Keratinocyte (primary cell): ENCODE measurements around the gene NME8. TPM values are rescaled to one million over a fixed set of nuclear protein-coding genes. Genes with fewer than 3 reads are reported as not detected.

ENCODE experiments used
- DNase-seq: peaks from one replicate; pipeline ENCODE4 v3.0.0-alpha.2; 2011; ENCODE audit warnings: low read depth, missing footprints, low spot score
- FAIRE-seq: peaks from 2 replicates; lab custom pipeline; 2011; peaks lifted over from hg19 to GRCh38; lab: Jason Lieb, UNC
- H2AFZ ChIP-seq: 2 replicates; pipeline ENCODE4 v1.6.0; 2012; ENCODE audit warnings: low read length, control low read depth, inconsistent platforms; ENCODE audit not compliant: control insufficient read depth
- H3K27ac ChIP-seq: 2 replicates; pipeline ENCODE4 v1.5.1; 2011; ENCODE audit warnings: low read length; ENCODE audit not compliant: control insufficient read depth, insufficient read depth
- H3K27me3 ChIP-seq: 3 replicates; pipeline ENCODE4 v1.6.0; 2011; ENCODE audit warnings: low read length; ENCODE audit not compliant: control insufficient read depth, insufficient read depth; ENCODE audit errors: extremely low read depth
- H3K36me3 ChIP-seq, 2 experiments: 2 replicates in 1 of 2; 3 replicates in 1 of 2; pipeline ENCODE4 v1.5.1; 2011; ENCODE audit warnings: low read length in 2 of 2, mild to moderate bottlenecking in 1 of 2; ENCODE audit not compliant: control insufficient read depth in 2 of 2, insufficient read depth in 2 of 2; ENCODE audit errors: extremely low read depth in 1 of 2
- H3K4me1 ChIP-seq: 3 replicates; pipeline ENCODE4 v1.5.1; 2011; ENCODE audit warnings: low read length; ENCODE audit not compliant: control insufficient read depth, insufficient read depth; ENCODE audit errors: extremely low read depth
- H3K4me2 ChIP-seq: 3 replicates; pipeline ENCODE4 v1.6.0; 2011; ENCODE audit warnings: low read depth, low read length; ENCODE audit not compliant: control insufficient read depth, insufficient read depth; ENCODE audit errors: extremely low read depth
- H3K4me3 ChIP-seq, 3 experiments: fragments of 200-600 bp in 1 of 3; sonication (generic) in 1 of 3; 2 replicates in 2 of 3; 3 replicates in 1 of 3; pipeline ENCODE4 v1.5.1; 2011 to 2016; ENCODE audit warnings: low read length in 3 of 3, mild to moderate bottlenecking in 3 of 3, control low read depth in 2 of 3, inconsistent platforms in 1 of 3, low read depth in 1 of 3, mixed read lengths in 1 of 3, mixed run types in 1 of 3, moderate library complexity in 1 of 3; ENCODE audit not compliant: control insufficient read depth in 2 of 3, insufficient read depth in 2 of 3; ENCODE audit errors: extremely low read depth in 1 of 3
- H3K79me2 ChIP-seq: 2 replicates; pipeline ENCODE4 v1.6.0; 2012; ENCODE audit warnings: low read length; ENCODE audit not compliant: control insufficient read depth, insufficient read depth
- H3K9ac ChIP-seq: 3 replicates; pipeline ENCODE4 v1.6.0; 2011; ENCODE audit warnings: low read length; ENCODE audit not compliant: control insufficient read depth, insufficient read depth; ENCODE audit errors: extremely low read depth
- H3K9me1 ChIP-seq: 3 replicates; pipeline ENCODE4 v1.6.0; 2011; ENCODE audit warnings: low read length; ENCODE audit not compliant: control insufficient read depth, insufficient read depth; ENCODE audit errors: extremely low read depth
- H3K9me3 ChIP-seq: 2 replicates; pipeline ENCODE4 v1.5.1; 2012; ENCODE audit warnings: low read depth, low read length; ENCODE audit not compliant: control insufficient read depth
- H4K20me1 ChIP-seq: 3 replicates; pipeline ENCODE4 v1.6.0; 2011; ENCODE audit warnings: low read length; ENCODE audit not compliant: control insufficient read depth, insufficient read depth; ENCODE audit errors: extremely low read depth
- EZH2 ChIP-seq: IDR thresholded peaks from one replicate; pipeline ENCODE4 v1.6.1; 2012; ENCODE audit warnings: inconsistent platforms, mild to moderate bottlenecking, low read length, moderate library complexity
- dilution Hi-C: fragments of 300-500 bp; cut with MboI; formaldehyde crosslinking; loops from one replicate; pipeline ENCODE4 v1.7.0; 2020; ENCODE audit warnings: low sequenced_read_pairs; ENCODE audit not compliant: extremely low pct_ligation_motif_present
- polyA plus RNA-seq, 5 experiments: library from polyadenylated mRNA; depleted of rRNA in 3 of 5; stranded (reverse) in 3 of 5; stranded (forward) in 1 of 5; unstranded in 1 of 5; fragments of >200 nt; gene quantifications; 1 replicate in 1 of 5; 2 replicates in 3 of 5; 3 replicates in 1 of 5; pipeline versions ENCODE4 v1.2.1 to v1.2.3, GENCODE V29; 2011 to 2012; ENCODE audit warnings: missing spikeins in 2 of 5, low read depth in 1 of 5, low replicate concordance in 1 of 5
- TF ChIP-seq, protein P1 (sequence below), 3 experiments: IDR thresholded peaks in 1 of 3; conservative IDR thresholded peaks in 1 of 3; optimal IDR thresholded peaks in 1 of 3; 2 replicates in 2 of 3; 3 replicates in 1 of 3; pipeline versions ENCODE3 to v1.5.1; 2011; ENCODE audit warnings: low read length in 3 of 3, mild to moderate bottlenecking in 3 of 3, moderate library complexity in 2 of 3, control low read depth in 1 of 3, inconsistent platforms in 1 of 3; ENCODE audit not compliant: insufficient read depth in 2 of 3; ENCODE audit errors: extremely low read depth in 1 of 3

NME8 gene
- polyA plus RNA-seq, 1 donor (not counting 4 experiments of a cell fraction or from before 2014, with no cell fraction given): not detected

DNA sequence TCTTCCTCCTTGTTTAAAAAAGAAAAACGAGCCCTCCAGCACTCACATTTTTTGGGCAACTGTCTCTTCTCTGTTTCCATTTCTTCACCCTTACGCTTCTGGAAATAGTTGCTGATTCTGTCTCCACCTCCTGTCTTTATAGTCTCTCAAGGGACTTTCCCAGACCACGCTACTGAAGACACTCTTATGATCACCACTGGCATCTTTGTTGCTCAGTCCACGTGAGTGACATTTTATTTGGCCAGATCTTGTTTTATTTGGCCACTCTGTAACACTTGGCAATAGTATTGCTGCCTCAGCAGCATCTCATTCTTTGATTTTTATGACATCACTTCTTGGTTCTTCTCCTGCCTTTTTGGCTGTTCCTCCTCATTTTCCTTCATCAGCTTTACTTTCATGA, 21.6 kb upstream of the NME8 start:
- TF ChIP-seq EZH2: no peak
- TF ChIP-seq, protein P1, sequence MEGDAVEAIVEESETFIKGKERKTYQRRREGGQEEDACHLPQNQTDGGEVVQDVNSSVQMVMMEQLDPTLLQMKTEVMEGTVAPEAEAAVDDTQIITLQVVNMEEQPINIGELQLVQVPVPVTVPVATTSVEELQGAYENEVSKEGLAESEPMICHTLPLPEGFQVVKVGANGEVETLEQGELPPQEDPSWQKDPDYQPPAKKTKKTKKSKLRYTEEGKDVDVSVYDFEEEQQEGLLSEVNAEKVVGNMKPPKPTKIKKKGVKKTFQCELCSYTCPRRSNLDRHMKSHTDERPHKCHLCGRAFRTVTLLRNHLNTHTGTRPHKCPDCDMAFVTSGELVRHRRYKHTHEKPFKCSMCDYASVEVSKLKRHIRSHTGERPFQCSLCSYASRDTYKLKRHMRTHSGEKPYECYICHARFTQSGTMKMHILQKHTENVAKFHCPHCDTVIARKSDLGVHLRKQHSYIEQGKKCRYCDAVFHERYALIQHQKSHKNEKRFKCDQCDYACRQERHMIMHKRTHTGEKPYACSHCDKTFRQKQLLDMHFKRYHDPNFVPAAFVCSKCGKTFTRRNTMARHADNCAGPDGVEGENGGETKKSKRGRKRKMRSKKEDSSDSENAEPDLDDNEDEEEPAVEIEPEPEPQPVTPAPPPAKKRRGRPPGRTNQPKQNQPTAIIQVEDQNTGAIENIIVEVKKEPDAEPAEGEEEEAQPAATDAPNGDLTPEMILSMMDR (optimal IDR thresholded peaks at IDR 0.05 in 1 of 3, IDR thresholded peaks at IDR 0.05 in 1 of 3, conservative IDR thresholded peaks at IDR 0.05 in 1 of 3; ENCODE audit: extremely low read depth in 1 of 3, insufficient read depth in 2 of 3, low read length in 3 of 3): no peak
- no peaks in the 10 kb centered on the region for H3K27me3 ChIP-seq
- no peak for FAIRE-seq
- no peak overlapping the region for H3K4me2 ChIP-seq
- no peaks in the 10 kb centered on the region for H3K9me3 ChIP-seq
- H3K4me1 ChIP-seq: no peaks in the 10 kb centered on the region
- no peak overlapping the region for H3K27ac ChIP-seq
- no peak for DNase-seq
- dilution Hi-C loops: no loop called here
- H2AFZ ChIP-seq: no peak overlapping the region
- H3K4me3 ChIP-seq: no peak overlapping the region
- H3K36me3 ChIP-seq: no peaks in the 10 kb centered on the region
- H3K9me1 ChIP-seq: no peaks in the 10 kb centered on the region
- H4K20me1 ChIP-seq: no peaks in the 10 kb centered on the region
- no peaks in the 10 kb centered on the region for H3K79me2 ChIP-seq
- H3K9ac ChIP-seq: no peak overlapping the region

DNA sequence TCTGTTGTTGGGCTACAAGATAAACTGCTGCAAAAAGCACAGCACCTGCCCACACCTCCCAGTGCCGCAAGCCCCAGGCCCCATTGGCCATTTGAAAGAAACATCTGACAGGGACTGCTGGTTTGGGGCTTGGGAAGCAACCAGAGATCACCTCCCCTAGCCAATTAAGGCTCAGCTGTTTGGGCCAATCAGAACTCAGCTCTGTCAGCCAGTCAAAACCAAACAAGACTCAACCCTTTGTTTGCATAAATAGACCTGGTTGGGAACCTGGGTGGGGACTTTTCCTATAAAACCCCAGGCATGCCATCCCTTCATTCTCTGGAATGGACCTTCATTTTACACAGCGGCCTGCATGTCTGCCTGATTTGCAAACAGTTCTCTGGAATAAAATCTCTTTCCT, 17.2 kb upstream of the NME8 start:
- Histone ChIP-seq H2AFZ (no peak overlapping the region), H3K4me3 (no peak overlapping the region), H3K9me3 (no peaks in the 10 kb centered on the region), H3K9me1 (no peaks in the 10 kb centered on the region), H3K27me3 (no peaks in the 10 kb centered on the region), H3K4me1 (no peaks in the 10 kb centered on the region), H3K4me2 (no peak overlapping the region), H3K27ac (no peak overlapping the region), H4K20me1 (no peaks in the 10 kb centered on the region), H3K79me2 (no peaks in the 10 kb centered on the region), H3K9ac (no peak overlapping the region), H3K36me3 (no peaks in the 10 kb centered on the region)
- DNase-seq: no peak
- TF ChIP-seq EZH2: no peak
- TF ChIP-seq, protein P1 (optimal IDR thresholded peaks at IDR 0.05 in 1 of 3, IDR thresholded peaks at IDR 0.05 in 1 of 3, conservative IDR thresholded peaks at IDR 0.05 in 1 of 3; ENCODE audit: extremely low read depth in 1 of 3, insufficient read depth in 2 of 3, low read length in 3 of 3): no peak
- dilution Hi-C loops: no loop called here
- no peak for FAIRE-seq
